ENCODE measurements around the gene ESM1.

DNA sequence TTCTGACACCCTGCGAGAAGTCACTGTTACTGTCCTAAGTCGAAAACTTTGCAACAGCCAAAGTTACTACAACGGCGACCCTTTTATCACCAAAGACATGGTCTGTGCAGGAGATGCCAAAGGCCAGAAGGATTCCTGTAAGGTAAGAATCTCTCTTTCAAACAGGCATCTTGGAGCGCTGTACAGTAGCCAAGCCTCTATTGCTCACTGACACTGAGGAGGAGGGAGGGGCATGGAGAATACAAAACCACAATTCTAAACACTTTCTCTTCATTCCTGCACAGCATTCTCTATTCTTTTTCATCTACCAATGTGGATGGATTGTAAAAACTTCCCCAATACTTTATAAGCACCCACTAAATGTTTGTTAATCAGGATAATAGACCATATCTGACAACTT lies 46.1 kb upstream of the ESM1 start:
- TF ChIP-seq, protein P1, sequence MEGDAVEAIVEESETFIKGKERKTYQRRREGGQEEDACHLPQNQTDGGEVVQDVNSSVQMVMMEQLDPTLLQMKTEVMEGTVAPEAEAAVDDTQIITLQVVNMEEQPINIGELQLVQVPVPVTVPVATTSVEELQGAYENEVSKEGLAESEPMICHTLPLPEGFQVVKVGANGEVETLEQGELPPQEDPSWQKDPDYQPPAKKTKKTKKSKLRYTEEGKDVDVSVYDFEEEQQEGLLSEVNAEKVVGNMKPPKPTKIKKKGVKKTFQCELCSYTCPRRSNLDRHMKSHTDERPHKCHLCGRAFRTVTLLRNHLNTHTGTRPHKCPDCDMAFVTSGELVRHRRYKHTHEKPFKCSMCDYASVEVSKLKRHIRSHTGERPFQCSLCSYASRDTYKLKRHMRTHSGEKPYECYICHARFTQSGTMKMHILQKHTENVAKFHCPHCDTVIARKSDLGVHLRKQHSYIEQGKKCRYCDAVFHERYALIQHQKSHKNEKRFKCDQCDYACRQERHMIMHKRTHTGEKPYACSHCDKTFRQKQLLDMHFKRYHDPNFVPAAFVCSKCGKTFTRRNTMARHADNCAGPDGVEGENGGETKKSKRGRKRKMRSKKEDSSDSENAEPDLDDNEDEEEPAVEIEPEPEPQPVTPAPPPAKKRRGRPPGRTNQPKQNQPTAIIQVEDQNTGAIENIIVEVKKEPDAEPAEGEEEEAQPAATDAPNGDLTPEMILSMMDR (conservative IDR thresholded peaks at IDR 0.05) = no peak
- no peak for TF ChIP-seq ZFX (IDR thresholded peaks at IDR 0.05)

Data from C4-2B (cell line).